Ishikawa (cell line): ENCODE results near the gene PLCH1.

Experiments
- CEBPB ChIP-seq: IDR thresholded peaks from 2 replicates; pipeline ENCODE4 v1.6.1; 2012
- CREB1 ChIP-seq: IDR thresholded peaks from 2 replicates; pipeline ENCODE4 v1.6.1; 2012; ENCODE audit warnings: low read depth
- EGR1 ChIP-seq: IDR thresholded peaks from 2 replicates; pipeline ENCODE4 v1.6.1; 2012
- EP300 ChIP-seq: IDR thresholded peaks from 2 replicates; pipeline ENCODE4 v1.6.1; 2012; ENCODE audit warnings: borderline replicate concordance
- FOXM1 ChIP-seq: IDR thresholded peaks from 2 replicates; pipeline ENCODE4 v1.6.1; 2012; ENCODE audit warnings: low read depth, borderline replicate concordance
- MAX ChIP-seq: IDR thresholded peaks from 2 replicates; pipeline ENCODE4 v1.6.1; 2012
- NFIC ChIP-seq: IDR thresholded peaks from 2 replicates; pipeline ENCODE4 v1.6.1; 2012
- RAD21 ChIP-seq: IDR thresholded peaks from 2 replicates; pipeline ENCODE4 v1.6.1; 2012; ENCODE audit warnings: low read depth
- REST ChIP-seq: IDR thresholded peaks from 2 replicates; pipeline ENCODE4 v1.6.1; 2012; ENCODE audit warnings: low read depth, mild to moderate bottlenecking
- TAF1 ChIP-seq: IDR thresholded peaks from 2 replicates; pipeline ENCODE4 v1.6.1; 2012; ENCODE audit warnings: low read depth, mild to moderate bottlenecking
- TCF12 ChIP-seq: IDR thresholded peaks from 2 replicates; pipeline ENCODE4 v1.6.1; 2012; ENCODE audit warnings: low read depth
- TEAD4 ChIP-seq: IDR thresholded peaks from 2 replicates; pipeline ENCODE4 v1.6.1; 2012
- USF1 ChIP-seq: IDR thresholded peaks from 2 replicates; pipeline ENCODE4 v1.6.1; 2012
- YY1 ChIP-seq: IDR thresholded peaks from 2 replicates; pipeline ENCODE4 v1.6.1; 2012; ENCODE audit warnings: low read depth
- ZBTB7A ChIP-seq: IDR thresholded peaks from 2 replicates; pipeline ENCODE4 v1.6.1; 2012; ENCODE audit warnings: low read depth

Gene PLCH1

GRCh38 chr3:155656466-155656865 is 88.4 kb downstream of the PLCH1 start:
- no peak for TF ChIP-seq REST
- no peak for TF ChIP-seq EP300
- no peak for TF ChIP-seq TAF1
- no peak for TF ChIP-seq CEBPB
- no peak for TF ChIP-seq EGR1

- TF ChIP-seq TEAD4 (no peak), RAD21 (no peak), ZBTB7A (no peak), MAX (no peak), CREB1 (no peak)
Observed at GRCh38 chr3:155651489-155652218, 93.2 kb downstream of the PLCH1 start.

GRCh38 chr3:155648013-155648591 is 96.8 kb downstream of the PLCH1 start:
- TF ChIP-seq ZBTB7A (no peak), FOXM1 (no peak), REST (no peak), YY1 (no peak), CREB1 (no peak), TCF12 (no peak), EGR1 (no peak), MAX (no peak), TAF1 (no peak), EP300 (no peak), USF1 (no peak), RAD21 (no peak), CEBPB (no peak), TEAD4 (no peak), NFIC (no peak)

- TF ChIP-seq TCF12 (no peak), YY1 (no peak), NFIC (no peak), EP300 (no peak)
Observed at GRCh38 chr3:155647206-155647605, 97.7 kb downstream of the PLCH1 start.

- TF ChIP-seq TEAD4 (no peak), CREB1 (no peak), RAD21 (no peak), EP300 (no peak), YY1 (no peak), FOXM1 (no peak), CEBPB (no peak), TCF12 (no peak), EGR1 (no peak), REST (no peak), ZBTB7A (no peak), MAX (no peak), USF1 (no peak), NFIC (no peak), TAF1 (no peak)
Observed at GRCh38 chr3:155646669-155647068, 98.2 kb downstream of the PLCH1 start.
